CD4-positive, alpha-beta T cell treated with Interleukin-6 for 4 hours (primary cell): ENCODE results near the gene THBS2.

Experiments
- DNase-seq: peaks from one replicate; pipeline ENCODE4 v3.0.0-alpha.2; 2020; ENCODE audit warnings: mixed read lengths

THBS2 gene

DNA sequence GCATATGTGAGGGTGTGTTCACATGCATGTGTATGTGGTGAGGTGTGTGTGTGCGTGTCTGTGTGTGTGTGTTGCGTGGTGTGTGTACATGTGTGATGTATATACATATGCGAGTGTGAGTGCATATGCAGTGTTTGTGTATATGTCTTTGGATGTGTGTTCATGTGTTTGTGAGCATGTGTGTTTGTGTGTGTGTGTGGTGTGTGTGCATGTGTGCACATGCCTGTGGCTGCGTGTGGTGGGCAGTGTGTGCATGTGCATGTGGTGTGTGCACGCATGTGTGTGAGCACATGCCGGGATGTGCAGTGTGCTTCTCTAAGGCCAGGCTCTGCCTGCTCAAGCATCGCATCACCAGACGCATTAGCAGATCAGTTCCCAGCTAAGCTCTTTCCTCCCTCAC is 5.7 kb downstream of the THBS2 start:
- DNase-seq: no peak

DNA sequence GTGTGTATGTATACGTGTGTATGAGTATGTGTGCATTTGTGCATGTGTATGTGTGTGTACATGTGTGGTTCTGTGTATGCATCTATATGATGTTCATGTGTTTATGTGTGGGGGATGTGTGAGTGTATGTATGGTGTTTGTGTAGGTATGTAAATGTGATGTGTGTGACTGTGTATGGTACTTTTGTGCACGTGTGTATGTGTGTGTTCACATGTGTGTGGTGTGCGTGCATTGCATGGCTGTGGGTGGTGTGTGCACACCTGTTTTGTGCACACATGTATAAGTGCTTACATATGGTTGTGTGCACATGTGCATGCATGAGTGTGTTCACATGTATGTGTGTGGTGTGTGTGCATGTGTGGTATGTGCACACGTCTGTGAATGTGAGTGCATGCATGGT is 6.2 kb downstream of the THBS2 start:
- DNase-seq: no peak

DNA sequence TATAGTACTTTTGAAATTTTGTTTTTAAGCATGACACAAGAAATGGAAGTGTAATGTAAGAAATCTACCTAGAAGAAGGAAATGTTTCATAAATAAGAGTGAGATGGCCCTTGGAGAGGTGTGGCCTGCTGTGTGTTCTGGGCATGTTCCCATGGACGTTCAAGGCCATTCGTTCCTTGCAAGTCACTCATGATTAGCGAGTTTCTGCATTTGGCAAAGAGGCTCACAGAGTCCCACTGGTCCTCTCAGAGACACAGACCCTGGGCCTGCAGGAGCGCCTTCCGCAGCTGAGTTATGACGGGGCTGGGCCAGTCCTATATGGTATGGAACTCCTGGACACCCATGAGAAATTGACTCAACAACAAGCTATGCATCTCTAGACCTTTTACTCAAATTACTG is 7.2 kb downstream of the THBS2 start:
- no peak for DNase-seq

DNA sequence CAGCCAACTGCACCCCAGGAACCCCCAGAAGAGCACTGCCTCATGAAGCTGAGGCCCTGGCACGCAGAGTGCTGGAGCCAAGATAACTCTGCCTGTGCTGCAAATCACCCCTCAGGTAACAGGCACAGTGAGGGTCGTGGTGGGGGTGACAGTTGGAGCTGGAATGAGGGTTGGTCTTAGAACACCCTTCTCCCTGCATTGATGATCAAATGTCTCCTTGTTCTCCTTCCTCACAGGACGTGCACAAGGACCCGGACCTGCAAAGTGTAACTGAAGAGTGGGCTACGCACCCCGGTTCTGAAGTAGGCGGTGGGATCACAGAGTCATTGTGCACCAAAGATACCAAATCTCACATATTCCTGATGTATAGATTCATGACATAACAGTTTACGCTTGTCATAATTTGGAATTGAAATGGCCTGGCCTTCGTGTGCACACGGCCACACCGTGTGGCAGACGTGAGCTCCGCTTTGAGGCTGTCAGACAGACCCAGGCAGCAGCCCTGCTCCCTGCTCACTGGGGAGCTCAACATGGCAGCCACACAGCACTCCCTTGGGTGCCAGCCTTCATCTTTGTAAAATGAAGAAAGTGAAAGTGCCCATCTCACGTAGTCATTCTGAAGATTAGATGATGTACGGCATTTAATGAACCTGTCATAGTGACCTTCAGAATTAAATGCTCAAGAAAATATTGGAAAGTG is 8.8 kb downstream of the THBS2 start:
- no peak for DNase-seq

DNA sequence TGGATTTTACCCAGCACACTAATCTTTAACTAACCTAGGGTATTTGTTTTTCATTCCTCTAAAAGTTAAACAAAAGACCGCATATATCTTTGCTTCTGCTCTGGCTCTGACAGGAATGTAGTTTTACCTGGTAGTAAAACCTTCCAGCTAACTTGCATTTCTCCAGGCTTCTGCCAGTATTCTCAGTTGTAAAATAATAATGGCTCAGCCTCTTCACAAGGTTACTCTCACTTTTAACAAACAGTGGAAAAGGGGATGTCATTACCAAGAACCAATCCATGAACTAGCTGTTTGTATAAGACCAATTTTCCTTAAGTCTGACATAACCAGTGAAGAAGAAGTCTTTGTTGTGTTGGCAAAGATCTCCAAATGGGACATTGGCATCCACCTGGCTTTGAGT is 10.0 kb downstream of the THBS2 start:
- no peak for DNase-seq

DNA sequence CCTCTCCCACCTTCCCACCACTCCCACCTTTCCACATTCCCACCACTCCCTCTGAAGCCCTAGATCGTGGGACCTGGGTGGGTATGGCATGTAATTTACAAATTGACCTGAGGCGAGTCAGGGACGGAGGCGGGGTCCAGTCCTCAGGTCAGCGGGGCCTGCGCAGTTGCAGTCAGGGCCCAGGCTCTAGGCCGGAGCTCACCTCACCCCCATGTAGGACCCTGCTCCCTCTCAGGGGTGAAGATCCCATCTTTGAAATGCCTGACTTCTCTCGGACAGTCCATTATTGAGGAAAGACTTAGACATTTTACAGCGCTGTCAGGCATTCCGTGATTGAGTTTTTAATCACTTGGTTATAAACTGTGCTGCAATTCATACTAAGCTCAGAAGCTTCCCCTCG is 10.5 kb downstream of the THBS2 start:
- no peak for DNase-seq

DNA sequence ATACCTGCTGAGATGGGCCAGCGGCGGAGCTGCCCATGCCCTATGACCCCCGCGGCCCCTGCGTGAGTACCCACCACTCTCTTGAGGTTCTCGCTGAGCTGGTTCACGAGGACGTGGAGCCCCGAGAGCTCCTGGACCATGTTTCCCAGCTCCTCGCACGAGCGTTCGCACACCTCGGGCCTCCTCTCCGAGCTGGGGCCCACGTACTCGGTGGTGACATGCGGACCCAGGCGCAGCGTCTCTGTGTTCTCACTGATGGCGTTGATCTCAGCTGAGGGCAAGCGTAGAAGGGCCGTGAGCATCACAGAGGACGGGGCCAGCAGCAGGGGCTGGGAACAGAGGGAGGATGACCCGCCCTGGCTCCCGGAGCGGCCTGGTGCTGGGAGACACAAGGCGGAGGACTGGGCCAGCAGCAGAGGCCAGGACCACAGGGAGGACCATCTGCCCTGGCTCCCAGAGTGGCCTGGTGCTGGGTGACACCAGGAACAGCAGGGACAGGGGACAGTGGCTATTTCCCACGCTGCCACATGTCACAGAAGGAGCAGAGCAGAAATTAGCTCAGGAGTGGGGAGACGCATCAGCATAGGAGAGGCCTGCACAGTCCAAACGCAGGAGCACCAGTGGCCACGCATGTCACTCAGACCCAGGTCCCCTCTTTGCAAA is 11.8 kb downstream of the THBS2 start:
- DNase-seq: no peak

DNA sequence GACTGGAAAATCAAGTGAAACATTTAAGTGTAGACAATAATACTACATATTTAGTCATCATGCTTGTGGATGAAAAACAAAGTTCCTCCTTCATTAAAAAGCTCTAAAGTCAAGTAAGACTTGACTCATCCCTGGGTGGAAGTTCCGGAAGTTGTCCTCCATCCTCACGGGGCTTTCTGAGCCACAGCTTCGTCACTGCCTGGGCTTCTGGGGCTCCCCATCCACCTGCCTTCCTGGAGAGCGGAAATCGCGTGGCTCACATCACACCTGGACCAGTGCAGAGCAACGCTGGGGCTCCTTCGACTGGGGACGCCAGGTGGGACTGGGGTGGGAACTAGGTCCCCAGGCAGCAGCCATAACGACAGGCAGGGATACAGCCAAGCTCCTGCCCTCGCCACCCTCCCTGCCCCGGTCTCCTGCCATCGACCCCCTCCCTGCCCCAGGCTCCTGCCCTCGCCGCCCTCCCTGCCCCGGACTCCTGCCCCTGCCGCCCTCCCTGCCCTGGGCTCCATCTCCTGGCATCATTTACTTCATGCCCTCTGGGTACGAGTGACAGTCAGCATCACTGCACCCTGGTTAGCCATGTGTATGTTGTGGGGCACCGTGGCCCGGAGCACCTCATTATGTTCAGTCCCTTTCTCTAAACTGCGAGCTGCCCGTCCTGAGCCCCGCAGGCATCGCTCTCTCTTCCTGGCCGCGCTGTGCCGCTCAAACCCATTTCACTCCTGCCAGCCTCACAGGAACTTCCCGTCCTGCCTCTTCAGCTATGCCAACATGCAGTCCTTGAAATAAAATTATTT is 12.9 kb downstream of the THBS2 start:
- DNase-seq: no peak

DNA sequence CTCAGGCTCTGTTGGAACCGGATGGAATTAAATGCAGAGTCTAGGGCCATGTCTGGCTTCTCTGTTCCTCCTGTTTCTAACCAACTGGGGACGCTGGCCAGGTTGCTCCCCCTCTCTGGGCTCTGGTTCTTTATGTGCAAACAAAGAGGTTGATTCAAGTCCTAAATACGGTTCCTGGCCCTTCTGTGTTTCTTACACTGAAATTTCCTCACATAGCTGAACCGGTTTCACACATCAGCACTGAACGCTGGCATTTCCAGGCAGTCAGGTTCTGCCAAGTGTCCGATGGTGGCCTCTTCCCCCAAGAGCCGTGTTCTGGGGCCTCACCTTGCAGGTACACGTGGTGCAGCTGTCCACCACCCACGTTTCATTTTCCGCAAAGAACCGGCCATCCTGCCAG is 13.5 kb downstream of the THBS2 start:
- no peak for DNase-seq

DNA sequence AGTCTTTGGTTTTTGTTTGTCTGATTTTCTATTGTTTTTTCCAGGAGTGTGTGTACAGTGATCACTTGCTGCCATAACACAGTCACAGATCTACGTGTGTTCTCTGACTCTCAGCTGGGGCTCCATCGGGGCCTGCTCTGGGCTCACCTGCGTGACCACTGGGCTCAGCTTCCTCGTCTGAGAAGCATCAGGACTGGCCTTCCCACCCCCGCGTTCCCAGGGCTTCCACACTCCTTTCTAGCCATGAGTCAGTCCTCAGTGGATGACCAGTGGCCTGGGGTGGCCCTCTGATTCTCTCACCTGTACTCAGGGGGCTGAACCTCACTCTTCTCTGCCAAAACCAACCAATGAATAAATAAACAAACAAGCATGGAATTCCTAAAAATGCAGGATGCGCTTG is 14.5 kb downstream of the THBS2 start:
- no peak for DNase-seq

DNA sequence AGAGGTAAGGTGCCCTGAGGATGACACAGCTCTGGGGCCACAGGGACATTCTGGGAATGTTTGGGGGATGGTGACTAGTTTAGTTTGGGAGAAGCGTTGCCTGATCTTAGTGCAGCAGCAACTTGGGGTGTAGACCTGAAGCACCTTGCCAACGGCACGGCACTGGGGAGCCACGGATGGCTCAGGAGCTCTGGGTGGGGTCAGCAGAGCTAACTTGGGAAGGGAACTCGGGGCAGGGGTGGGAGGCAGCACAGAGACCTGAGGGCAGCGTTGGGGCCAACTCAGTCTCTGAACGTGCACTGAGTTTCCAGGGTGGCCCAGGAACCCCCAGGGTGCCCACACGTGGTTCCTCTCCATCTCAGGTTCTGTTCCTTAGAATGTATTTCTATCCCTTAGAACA is 14.9 kb downstream of the THBS2 start:
- no peak for DNase-seq

DNA sequence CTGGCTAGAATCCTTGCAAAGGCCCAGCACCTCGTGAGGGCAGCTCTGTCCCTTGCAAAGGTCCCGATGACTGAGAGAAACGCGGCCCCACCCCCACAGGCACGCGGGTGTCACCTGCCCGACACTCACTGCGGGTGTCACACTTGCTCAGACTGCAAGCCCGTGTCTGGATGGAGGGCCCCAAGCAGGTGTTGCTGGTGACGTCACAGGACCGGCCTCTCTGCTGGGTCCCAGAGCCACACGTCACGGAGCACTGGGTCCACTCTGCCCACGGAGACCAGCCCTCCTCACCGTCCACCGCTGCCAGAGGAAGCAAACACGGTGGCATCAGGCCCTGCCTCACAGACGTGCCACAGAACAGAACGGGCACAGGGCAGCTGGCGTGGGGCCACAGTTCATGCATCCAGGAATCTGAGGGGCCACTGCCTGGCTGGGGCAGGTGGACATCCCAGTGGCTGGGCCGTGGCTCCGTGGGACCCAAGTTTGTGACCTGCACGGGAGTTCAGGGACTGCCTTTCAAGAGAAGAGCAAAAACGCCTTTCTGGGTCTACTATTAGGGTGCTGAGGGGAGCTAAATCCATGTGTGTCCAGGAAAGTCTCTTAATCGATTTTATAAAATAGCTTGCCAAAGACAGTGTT is 16.0 kb downstream of the THBS2 start:
- DNase-seq: no peak

DNA sequence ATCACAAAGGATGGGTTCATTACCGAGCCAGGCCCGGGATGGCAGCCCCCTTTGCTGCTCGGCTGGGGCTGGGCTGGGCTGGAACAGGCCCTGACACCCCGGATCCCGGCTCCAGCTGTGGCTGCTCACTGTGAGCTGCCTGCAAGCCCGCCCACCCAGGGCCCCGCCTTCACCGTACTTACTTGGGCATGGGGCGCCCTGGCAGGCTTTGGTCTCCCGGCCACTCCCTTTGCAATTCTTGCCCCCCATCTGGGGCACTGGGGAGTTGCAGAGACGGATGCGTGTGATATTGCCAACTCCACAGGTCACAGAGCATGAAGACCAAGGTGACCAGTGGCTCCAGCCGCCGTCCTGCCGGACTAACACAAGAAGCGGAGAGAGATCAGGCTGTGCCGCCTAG is 16.7 kb downstream of the THBS2 start:
- DNase-seq: no peak

DNA sequence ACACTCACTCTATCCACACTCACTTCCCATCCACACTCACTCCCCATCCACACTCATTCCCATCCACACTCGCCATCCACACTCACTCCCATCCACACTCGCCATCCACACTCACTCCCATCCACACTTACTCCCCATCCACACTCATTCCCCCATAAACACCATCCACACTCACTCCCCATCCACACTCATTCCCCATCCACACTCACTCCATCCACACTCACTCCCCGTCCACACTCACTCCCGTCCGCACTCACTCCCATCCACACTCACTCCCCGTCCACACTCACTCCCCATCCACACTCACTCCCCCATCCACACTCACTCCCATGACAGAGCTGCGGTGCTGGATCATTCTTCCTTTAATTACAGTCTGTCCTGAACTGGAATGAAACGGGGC is 17.1 kb downstream of the THBS2 start:
- no peak for DNase-seq

DNA sequence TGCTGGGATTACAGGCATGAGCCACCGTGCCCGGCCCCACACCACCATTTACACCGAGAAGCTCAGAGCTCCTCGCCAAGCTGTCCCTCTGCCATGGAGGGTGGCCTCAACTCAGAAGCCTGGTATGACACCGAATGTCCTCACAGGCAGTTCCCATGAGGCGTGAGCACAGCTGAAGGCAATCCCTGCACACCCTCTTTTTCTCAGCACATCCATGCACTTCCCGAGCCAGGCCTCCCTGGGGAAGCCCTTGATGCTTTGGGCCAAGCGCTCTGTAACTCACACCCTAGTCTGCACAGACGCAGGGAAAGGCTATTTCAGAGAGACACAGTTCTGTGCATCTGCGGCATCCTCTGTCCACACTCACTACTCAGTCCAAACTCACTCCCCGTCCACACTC is 18.4 kb downstream of the THBS2 start:
- DNase-seq: no peak

DNA sequence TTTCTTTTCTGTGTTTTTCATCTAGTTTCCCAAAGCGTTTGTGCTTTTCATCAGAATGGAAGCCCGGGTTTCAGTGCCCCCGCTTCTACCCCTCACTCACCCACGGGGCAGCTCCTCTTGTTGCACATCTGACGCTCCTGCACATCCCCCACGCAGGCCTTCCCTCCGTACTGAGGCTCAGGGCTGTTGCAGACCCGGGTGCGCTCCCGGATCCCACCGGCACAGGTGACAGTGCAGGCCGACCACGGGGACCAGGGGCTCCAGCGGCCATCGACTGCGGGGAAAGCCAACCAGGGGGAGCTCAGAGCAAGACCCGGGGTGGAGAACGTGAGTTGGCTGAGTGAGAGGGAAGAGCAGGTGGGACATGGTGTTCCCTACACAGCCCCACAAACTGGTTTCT is 19.0 kb downstream of the THBS2 start:
- no peak for DNase-seq

DNA sequence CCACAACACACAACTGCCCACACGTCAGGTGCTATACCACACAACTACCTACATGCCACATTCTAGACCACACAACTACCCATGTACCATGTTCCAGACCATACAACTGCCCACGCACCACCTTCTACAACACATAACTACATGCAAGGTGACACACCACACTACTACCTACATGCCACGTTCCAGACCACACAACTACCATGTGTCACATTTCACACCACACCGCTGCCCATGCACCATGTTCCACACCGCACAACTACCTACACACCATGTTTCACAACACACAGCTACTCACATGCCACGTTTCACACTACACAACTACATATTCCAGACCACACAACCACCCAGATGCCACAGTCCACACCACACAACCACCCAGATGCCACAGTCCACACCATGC is 19.8 kb downstream of the THBS2 start:
- no peak for DNase-seq

DNA sequence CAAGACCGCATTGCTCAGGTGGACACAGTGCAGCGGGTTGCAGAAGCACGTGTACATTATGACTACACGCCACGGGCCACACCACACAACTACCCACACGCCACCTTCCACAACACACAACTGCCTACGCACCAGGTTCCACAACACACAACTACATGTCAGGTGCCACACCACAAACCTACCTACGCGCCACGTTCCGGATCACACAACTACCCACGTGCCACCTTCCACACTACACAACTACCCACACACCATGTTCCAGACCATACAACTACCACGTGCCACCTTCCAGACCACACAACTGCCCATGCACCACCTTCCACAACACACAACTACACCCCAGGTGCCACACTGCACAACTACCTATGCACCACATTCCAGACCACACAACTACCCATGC is 20.5 kb downstream of the THBS2 start:
- no peak for DNase-seq

DNA sequence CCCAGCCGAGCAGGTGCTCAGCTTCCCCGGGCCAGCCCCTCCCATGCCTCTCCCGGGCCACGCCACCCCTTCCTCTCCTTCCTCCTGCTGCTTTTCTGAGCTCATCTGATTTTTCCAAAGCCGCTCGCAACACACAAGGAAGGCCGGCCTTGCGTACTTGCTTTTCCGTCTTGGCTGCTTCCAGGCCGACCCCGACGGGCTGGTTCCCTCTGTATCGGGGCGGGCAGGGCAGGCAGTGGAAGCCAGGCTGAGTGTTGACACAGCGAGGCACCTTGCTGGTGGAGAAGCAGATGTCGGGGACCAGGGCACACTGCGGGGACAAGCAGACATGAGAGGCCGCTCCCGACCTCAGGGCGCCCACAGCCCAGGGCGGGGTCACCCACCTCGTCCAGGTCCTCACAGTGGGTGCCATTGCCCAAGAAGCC is 21.1 kb downstream of the THBS2 start:
- DNase-seq: no peak

DNA sequence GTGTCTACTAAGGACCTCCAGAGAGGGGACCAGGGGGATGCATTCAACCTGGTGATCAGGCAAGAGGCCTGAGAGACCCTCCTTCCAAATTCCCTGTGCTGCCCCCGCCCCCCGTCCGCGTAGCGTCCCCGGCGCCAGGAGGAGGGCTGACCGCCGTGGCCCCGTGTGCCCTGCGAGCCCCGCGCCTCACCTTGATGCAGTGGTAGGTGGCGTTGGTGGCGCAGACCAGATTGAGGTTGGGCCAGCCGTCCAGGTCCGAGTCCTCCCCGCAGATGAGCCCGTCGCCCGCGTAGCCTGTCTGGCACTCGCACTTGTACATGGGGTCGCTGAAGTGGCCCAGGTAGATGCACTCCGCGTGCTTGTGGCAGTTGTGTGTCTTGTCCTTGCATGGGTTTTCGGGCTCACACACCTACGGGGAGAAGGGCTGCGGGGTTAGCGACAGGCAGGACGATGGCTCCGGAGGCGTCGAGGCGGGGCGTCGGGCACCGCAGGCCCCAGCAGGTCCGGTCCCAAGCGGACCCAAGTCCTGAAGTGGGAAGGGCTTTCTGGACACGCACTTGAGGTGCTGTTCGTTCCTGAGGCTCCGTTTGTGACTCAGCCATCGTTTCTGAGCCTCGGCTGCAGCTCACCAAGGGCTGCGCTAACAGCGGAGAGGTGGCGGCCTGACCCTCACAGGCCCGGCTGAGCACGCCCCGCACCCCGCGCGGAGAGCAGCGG is 21.7 kb downstream of the THBS2 start:
- no peak for DNase-seq

DNA sequence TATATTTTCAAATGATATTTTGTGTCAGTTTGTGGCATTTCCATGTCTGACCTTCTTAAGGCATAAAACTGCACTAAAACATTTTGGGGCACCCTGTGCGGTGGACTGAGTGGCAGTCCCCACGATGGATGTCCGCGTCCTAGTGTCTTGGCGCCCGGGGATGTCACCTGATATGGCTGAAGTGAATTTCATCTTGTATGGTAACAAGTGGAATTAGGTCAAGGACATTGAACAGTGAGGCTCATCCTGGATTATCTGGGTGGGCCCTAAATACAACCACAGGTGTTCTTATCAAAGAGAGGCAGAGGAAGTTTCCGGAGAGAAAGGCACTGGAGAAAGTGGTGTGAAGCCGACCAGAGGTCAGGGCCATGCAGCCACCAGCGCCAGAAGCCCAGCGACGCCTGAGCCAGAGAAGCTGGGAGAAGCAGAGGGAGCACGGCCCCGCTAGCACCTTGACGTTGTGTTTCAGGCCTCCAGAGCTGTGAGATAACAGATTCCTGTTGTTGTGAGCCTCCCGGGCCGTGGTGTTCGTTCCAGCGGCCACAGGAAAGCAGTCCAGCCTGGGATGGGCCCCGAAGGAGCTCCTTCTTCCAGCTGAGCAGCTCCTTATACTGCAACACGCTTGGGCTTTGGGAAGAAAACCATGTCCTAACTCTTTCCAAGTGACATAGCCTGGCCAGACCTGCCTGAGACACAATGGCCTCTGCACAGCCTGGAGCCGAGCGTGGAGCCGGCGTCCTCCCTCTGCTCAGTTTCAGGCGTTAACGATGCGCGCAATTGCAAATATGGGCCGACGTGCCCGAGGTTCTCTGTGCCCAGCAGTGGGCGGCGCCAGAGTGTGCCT is 22.5 kb downstream of the THBS2 start:
- no peak for DNase-seq

DNA sequence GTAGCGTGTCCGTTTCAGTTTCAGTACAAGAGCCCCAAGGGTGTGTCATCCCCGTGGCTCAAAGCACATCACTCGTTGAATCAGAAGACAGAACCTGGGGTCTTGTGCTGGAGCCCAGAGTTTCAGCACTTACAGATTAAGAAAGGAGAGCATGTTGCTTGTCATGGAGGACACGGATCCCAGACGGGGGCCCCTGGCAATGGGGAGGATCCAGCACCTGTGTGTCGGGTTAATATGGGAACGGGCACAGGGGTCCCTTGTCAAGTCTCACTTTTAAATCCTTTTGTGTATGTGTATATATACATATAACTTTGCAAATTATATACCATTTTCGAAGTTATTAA is 23.4 kb downstream of the THBS2 start:
- no peak for DNase-seq
